ENCODE measurements around the gene CAMSAP3.

DNA sequence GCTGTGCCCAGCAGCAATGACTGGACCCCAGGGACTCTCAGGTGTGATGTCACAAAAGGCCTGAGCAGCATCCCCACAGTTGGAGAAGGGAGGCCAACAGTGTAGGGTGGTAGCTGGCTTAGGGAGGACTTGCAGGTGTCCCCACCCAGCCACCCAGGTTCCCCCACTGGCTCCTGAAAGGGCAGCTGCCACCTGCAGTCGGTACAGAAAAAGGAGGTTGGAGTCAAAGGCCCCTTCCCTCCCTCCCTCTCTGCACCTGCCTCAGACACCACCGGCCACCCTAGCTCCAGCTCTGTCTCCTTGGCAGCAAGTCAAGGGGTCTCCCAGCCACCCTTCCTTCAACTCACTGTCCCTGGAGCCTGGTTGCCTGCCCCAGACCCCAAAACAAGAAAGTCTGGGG, 38.0 kb downstream of the CAMSAP3 start, which contains the start of gene PCP2:
- TF ChIP-seq, protein P1, sequence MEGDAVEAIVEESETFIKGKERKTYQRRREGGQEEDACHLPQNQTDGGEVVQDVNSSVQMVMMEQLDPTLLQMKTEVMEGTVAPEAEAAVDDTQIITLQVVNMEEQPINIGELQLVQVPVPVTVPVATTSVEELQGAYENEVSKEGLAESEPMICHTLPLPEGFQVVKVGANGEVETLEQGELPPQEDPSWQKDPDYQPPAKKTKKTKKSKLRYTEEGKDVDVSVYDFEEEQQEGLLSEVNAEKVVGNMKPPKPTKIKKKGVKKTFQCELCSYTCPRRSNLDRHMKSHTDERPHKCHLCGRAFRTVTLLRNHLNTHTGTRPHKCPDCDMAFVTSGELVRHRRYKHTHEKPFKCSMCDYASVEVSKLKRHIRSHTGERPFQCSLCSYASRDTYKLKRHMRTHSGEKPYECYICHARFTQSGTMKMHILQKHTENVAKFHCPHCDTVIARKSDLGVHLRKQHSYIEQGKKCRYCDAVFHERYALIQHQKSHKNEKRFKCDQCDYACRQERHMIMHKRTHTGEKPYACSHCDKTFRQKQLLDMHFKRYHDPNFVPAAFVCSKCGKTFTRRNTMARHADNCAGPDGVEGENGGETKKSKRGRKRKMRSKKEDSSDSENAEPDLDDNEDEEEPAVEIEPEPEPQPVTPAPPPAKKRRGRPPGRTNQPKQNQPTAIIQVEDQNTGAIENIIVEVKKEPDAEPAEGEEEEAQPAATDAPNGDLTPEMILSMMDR (IDR thresholded peaks at IDR 0.05), result no peak
- TF ChIP-seq POLR2A (IDR thresholded peaks at IDR 0.05; ENCODE audit: low read depth) (no peak), POLR2AphosphoS5 (IDR thresholded peaks at IDR 0.05) (no peak), EP300 (IDR thresholded peaks at IDR 0.05) (no peak)

Data from esophagus muscularis mucosa (tissue), 4 donors.